ENCODE data around the gene ELK4. TPM values are rescaled to one million over a fixed set of nuclear protein-coding genes. Genes with fewer than 3 reads are reported as not detected.

Gene ELK4
- total and polyA plus RNA-seq, 2 donors: 14.3 to 20.2 TPM

DNA sequence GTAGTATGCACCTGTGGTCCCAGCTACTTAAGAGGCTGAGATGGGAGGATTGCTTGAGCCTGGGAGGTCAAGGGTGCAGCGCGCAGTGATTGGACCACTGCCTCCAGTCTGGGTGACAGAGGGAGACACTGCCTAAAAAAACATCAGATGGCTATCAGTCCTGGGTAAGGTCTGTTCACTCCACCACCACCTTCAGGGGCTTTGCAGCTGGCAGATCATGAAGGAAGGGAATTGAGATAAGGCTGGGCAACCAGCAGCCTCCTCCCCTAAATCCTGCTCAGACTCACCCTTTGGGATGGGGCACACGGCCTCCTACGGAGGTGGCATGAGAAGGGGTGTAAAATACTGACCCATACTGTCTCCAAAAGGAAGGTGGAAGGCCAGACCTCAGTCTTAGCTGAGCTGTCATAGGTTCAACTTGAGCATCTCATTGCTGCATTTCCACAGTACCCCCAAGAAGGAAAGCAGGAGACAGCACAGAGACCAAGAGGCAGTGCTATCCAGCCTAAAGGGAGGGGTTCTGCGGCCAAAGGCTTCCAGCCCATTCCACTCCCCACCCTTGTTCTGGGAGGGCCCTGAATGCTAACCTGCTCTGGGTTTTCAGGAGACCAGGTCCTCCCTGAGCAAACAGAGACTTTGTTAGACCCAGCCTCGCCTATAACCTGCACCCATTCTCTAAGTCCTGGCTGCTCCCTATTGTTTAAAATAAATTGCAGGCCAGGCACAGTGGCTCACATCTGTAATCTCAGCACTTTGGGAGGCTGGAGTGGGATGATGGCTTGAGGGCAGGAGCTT is 34.8 kb upstream of the ELK4 start:
- Histone ChIP-seq H3K27ac (ENCODE audit: low read depth in 1 of 2, low read length in 1 of 2) (no peak overlapping the region), H3K4me3 (ENCODE audit: low read length in 2 of 2) (no peak overlapping the region), H3K4me1 (ENCODE audit: control insufficient read depth in 2 of 2, insufficient read depth in 2 of 2, low read length in 2 of 2) (peaks cover 0 to 11% of the 10 kb centered on the region in 2 donors), H3K27me3 (ENCODE audit: control insufficient read depth in 2 of 2, insufficient read depth in 1 of 2, low read length in 1 of 2) (peaks cover 0 to 2% of the 10 kb centered on the region in 2 donors), H3K9me3 (ENCODE audit: control insufficient read depth in 2 of 2, insufficient read depth in 1 of 2, low read length in 1 of 2) (no peaks in the 10 kb centered on the region), H3K36me3 (ENCODE audit: control insufficient read depth in 2 of 2, insufficient read depth in 2 of 2, low read length in 1 of 2) (no peaks in the 10 kb centered on the region)
- no peak for DNase-seq (ENCODE audit: low read depth in 6 of 9, low spot score in 9 of 9)
- 96% methylated on average over 6 of the region's 6 CpGs for WGBS

DNA sequence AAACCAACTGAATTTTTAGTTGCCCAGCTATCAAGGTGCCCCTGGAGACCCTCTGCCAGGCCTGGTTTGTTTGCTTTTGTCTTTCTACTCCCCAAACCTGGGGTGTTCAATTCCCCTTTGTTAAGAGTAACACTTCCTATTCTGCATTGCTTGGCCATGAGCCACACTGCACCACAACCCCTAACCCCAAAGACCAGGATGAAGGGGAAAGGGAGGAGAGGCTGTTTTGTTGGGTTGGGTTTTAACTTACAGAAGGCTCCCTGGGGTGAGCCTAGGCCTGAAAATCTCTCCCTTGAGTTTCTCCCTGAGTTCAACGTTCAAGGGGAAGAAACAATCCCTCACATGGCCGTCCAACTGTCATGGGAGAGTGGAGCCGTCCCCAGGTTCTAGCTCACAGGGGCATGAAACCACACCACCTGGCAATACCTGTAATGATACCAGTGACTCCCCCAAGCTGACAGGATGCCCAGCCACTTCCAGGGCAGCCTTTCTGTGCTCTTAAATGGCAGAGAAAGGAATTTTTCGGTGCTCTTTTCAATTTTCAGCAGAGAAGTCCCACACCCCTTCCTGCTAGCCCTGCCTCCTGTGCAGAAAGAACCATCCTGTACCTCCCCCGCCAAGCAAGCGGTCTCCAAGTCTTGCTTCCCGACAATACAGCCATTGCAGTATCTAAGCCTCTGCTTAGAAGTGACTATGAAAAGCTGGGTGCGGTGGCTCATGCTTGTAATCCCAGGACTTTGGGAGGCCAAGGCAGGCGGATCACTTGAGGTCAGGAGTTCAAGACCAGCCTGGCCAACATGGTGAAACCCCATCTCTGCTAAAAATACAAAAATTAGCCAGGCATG is 33.6 kb upstream of the ELK4 start:
- Histone ChIP-seq H3K36me3 (ENCODE audit: control insufficient read depth in 2 of 2, insufficient read depth in 2 of 2, low read length in 1 of 2) (no peaks in the 10 kb centered on the region), H3K9me3 (ENCODE audit: control insufficient read depth in 2 of 2, insufficient read depth in 1 of 2, low read length in 1 of 2) (no peaks in the 10 kb centered on the region), H3K27ac (ENCODE audit: low read depth in 1 of 2, low read length in 1 of 2) (no peak overlapping the region), H3K4me3 (ENCODE audit: low read length in 2 of 2) (no peak overlapping the region), H3K27me3 (ENCODE audit: control insufficient read depth in 2 of 2, insufficient read depth in 1 of 2, low read length in 1 of 2) (peaks cover 0 to 2% of the 10 kb centered on the region in 2 donors), H3K4me1 (ENCODE audit: control insufficient read depth in 2 of 2, insufficient read depth in 2 of 2, low read length in 2 of 2) (peaks cover 0 to 11% of the 10 kb centered on the region in 2 donors)
- 54% methylated on average over 9 of the region's 9 CpGs for WGBS
- DNase-seq (ENCODE audit: low read depth in 6 of 9, low spot score in 9 of 9): no peak

DNA sequence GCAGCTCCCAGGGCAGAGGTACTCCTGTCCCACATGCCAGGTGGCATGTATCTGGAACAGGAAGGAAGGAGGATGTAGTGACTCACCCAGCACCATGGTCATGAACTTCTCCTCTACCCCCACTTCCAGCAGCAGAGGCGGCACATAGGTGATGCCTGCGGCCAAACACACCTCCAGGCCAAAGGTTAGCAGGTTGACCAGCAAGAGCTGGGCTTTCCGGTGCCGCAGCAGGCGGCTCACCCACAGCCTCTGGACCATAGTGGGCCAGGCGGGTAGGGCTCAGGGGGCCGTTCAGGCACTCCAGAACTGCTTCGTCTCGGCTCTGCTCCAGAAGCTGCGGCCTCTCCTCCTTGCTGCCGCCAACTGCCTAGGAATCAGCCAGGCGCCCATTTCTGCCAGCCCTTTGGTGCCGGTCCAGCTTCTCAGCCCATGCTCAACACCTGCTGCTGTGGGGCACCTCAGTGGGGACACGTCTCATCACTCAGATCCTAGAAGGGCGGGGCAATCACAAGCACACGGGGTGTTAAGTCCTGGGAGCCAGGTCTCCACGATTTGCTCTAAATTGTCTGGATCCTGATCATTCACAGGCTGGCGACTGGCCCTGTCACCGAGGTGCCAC is 32.7 kb upstream of the ELK4 start:
- H3K27me3 ChIP-seq (ENCODE audit: control insufficient read depth in 2 of 2, insufficient read depth in 1 of 2, low read length in 1 of 2): no peaks in the 10 kb centered on the region
- H3K36me3 ChIP-seq (ENCODE audit: control insufficient read depth in 2 of 2, insufficient read depth in 2 of 2, low read length in 1 of 2): no peaks in the 10 kb centered on the region
- peaks cover 0 to 15% of the 10 kb centered on the region in 2 donors for H3K4me1 ChIP-seq (ENCODE audit: control insufficient read depth in 2 of 2, insufficient read depth in 2 of 2, low read length in 2 of 2)
- no peak overlapping the region for H3K27ac ChIP-seq (ENCODE audit: low read depth in 1 of 2, low read length in 1 of 2)
- no peak for DNase-seq (ENCODE audit: low read depth in 6 of 9, low spot score in 9 of 9)
- WGBS: 92% methylated on average over 19 of the region's 19 CpGs
- no peak overlapping the region for H3K4me3 ChIP-seq (ENCODE audit: low read length in 2 of 2)
- no peaks in the 10 kb centered on the region for H3K9me3 ChIP-seq (ENCODE audit: control insufficient read depth in 2 of 2, insufficient read depth in 1 of 2, low read length in 1 of 2)

DNA sequence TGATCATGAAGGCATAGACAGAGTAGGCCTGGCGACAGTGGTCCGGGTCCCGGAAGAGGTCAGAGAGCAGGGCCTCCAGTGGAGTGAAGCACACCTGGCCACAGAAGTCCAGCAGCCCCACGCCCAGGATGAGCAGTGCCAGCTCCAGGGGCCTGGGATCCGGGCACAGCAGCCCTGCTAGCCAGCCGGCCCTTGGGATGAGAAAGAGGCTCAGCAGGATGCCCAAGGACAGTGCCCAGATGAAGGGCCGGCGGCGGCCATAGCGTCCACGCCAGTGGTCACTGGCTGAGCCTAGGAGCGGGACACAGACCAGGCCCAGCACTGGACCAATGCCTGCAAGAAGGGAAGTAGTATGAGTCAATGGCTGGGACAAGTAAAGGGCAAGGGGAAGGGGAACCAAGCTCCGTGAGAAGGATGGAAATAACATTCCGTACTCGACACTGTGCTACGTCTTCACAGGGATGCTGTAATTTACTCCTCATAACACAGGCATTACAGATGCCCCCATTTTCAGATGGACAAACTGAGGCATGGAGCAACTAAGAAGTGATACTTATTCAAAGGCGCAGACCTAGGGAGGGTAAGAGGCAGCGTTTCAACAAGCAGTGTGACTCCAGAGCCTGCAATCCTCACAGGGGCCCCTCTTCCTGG is 31.6 kb upstream of the ELK4 start:
- Histone ChIP-seq H3K27ac (ENCODE audit: low read depth in 1 of 2, low read length in 1 of 2) (no peak overlapping the region), H3K9me3 (ENCODE audit: control insufficient read depth in 2 of 2, insufficient read depth in 1 of 2, low read length in 1 of 2) (no peaks in the 10 kb centered on the region), H3K27me3 (ENCODE audit: control insufficient read depth in 2 of 2, insufficient read depth in 1 of 2, low read length in 1 of 2) (no peaks in the 10 kb centered on the region), H3K4me1 (ENCODE audit: control insufficient read depth in 2 of 2, insufficient read depth in 2 of 2, low read length in 2 of 2) (peaks cover 0 to 19% of the 10 kb centered on the region in 2 donors), H3K4me3 (ENCODE audit: low read length in 2 of 2) (no peak overlapping the region), H3K36me3 (ENCODE audit: control insufficient read depth in 2 of 2, insufficient read depth in 2 of 2, low read length in 1 of 2) (no peaks in the 10 kb centered on the region)
- no peak for DNase-seq (ENCODE audit: low read depth in 6 of 9, low spot score in 9 of 9)
- 97% methylated on average over 18 of the region's 18 CpGs for WGBS

DNA sequence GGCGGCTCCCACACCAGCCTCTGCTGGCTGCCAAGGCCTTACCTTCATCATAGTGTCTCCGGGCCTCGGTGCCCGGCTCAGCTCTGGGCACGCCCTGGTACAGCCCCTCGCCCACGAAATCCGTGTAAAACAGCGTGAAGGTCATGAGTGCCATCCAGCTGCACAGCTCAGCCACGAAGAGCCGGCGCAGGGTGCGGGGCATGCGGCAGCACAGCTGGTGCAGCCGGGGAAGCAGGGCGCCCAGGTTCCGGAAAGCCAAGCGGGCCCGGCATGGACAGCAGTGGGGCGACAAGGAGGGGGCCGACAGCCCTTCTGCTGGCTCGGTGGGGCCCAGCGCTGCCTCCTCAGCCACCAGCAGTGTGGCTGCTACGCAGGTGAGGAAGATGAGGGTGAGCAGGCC is 31.0 kb upstream of the ELK4 start:
- Histone ChIP-seq H3K4me1 (ENCODE audit: control insufficient read depth in 2 of 2, insufficient read depth in 2 of 2, low read length in 2 of 2) (peaks cover 0 to 19% of the 10 kb centered on the region in 2 donors), H3K27ac (ENCODE audit: low read depth in 1 of 2, low read length in 1 of 2) (no peak overlapping the region), H3K36me3 (ENCODE audit: control insufficient read depth in 2 of 2, insufficient read depth in 2 of 2, low read length in 1 of 2) (no peaks in the 10 kb centered on the region), H3K27me3 (ENCODE audit: control insufficient read depth in 2 of 2, insufficient read depth in 1 of 2, low read length in 1 of 2) (no peaks in the 10 kb centered on the region), H3K4me3 (ENCODE audit: low read length in 2 of 2) (no peak overlapping the region), H3K9me3 (ENCODE audit: control insufficient read depth in 2 of 2, insufficient read depth in 1 of 2, low read length in 1 of 2) (no peaks in the 10 kb centered on the region)
- no peak for DNase-seq (ENCODE audit: low read depth in 6 of 9, low spot score in 9 of 9)
- WGBS: 97% methylated on average over 24 of the region's 24 CpGs

DNA sequence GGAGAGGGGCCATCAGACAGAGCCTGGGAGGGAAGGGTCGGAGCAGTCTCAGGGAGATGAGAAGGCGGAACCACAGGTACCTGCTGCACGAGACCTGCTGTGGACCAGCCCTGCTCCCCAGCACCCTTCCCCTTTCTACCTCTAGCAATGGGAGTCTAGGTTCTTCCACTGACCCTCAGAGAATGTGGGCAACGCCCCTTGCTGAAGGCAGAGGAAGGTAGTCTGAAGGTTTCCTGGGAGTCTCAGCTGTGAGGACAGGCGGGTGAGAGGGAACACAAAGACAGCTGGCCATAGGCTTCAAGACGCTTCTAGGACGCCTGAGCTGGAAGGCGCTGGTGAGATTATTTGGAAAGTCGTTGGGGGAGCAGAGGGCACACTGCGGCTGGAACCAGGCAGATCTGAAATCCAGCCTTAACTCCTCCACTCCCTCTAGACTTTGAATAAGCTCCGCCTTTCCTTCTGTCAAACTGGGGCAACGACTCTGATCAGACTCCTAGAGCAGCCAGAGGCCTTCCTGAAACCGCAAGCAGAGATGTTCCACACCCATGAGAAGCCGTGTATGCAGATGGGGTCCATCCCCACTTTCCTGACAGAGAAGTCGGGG is 30.4 kb upstream of the ELK4 start:
- 97% methylated on average over 15 of the region's 15 CpGs for WGBS
- DNase-seq (ENCODE audit: low read depth in 6 of 9, low spot score in 9 of 9): no peak

DNA sequence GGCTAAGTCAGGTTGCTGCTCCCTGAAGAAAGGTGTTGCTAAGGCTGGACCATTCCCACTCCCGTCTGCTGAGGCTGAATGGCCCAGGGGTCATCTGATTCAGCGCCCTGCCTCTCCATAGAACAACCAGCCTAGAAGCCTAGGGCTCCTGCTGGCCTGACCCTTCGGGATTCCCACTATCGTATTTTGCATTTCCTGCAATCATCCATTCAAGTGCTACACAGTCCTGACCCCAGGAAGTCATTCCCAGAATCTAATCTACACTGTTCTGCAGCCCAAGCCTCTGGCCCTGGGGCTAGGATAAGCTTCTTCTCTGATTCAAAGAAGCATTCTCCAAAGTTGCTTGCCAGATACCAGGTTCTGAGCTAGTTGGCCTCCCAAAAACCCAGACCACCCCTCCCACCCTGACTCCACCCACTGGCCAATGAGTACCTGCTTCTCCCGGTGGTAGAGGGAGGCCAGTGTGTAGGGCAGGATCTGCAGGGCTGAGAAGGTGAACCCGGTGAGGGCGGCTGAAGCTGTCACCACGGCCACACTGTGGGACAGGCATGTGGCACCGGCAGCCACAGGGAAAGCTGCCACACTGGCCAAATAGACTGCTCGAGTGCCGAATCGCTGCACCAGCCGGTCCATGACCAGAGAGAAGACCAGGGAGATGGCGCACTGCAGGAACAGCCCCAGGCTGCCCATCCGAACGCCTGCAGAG is 29.8 kb upstream of the ELK4 start:
- Histone ChIP-seq H3K36me3 (ENCODE audit: control insufficient read depth in 2 of 2, insufficient read depth in 2 of 2, low read length in 1 of 2) (no peaks in the 10 kb centered on the region), H3K27ac (ENCODE audit: low read depth in 1 of 2, low read length in 1 of 2) (no peak overlapping the region), H3K4me3 (ENCODE audit: low read length in 2 of 2) (no peak overlapping the region), H3K9me3 (ENCODE audit: control insufficient read depth in 2 of 2, insufficient read depth in 1 of 2, low read length in 1 of 2) (no peaks in the 10 kb centered on the region), H3K27me3 (ENCODE audit: control insufficient read depth in 2 of 2, insufficient read depth in 1 of 2, low read length in 1 of 2) (no peaks in the 10 kb centered on the region), H3K4me1 (ENCODE audit: control insufficient read depth in 2 of 2, insufficient read depth in 2 of 2, low read length in 2 of 2) (peaks cover 0 to 19% of the 10 kb centered on the region in 2 donors)
- 95% methylated on average over 16 of the region's 16 CpGs for WGBS
- no peak for DNase-seq (ENCODE audit: low read depth in 6 of 9, low spot score in 9 of 9)

More for the DNA sequence above, 30.4 kb upstream of the ELK4 start:
- Histone ChIP-seq H3K4me1 (ENCODE audit: control insufficient read depth in 2 of 2, insufficient read depth in 2 of 2, low read length in 2 of 2) (peaks cover 0 to 19% of the 10 kb centered on the region in 2 donors), H3K4me3 (ENCODE audit: low read length in 2 of 2) (no peak overlapping the region), H3K36me3 (ENCODE audit: control insufficient read depth in 2 of 2, insufficient read depth in 2 of 2, low read length in 1 of 2) (no peaks in the 10 kb centered on the region), H3K27ac (ENCODE audit: low read depth in 1 of 2, low read length in 1 of 2) (no peak overlapping the region), H3K27me3 (ENCODE audit: control insufficient read depth in 2 of 2, insufficient read depth in 1 of 2, low read length in 1 of 2) (no peaks in the 10 kb centered on the region), H3K9me3 (ENCODE audit: control insufficient read depth in 2 of 2, insufficient read depth in 1 of 2, low read length in 1 of 2) (no peaks in the 10 kb centered on the region)

DNA sequence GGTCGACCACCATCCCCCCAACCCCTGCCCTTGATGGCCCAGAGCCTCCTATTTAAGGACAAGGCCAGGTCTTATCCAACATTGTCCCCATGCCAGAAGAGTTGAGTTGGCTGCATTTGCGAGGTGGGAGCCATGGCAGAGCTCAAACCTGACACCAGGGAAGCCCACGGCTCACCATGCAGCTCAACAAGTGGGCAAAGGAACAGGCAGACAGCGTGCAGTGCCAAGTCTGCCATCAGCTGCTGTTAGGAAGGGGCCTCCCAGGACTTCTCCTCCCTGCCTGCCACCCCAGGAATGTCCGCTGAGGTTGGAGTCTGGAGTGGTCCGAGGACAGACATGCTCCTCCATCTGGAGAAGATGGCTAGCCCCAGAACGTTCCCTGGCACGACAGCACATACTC is 28.6 kb upstream of the ELK4 start:
- DNase-seq (ENCODE audit: low read depth in 6 of 9, low spot score in 9 of 9): no peak
- Histone ChIP-seq H3K4me1 (ENCODE audit: control insufficient read depth in 2 of 2, insufficient read depth in 2 of 2, low read length in 2 of 2) (peaks cover 0 to 16% of the 10 kb centered on the region in 2 donors), H3K4me3 (ENCODE audit: low read length in 2 of 2) (no peak overlapping the region), H3K9me3 (ENCODE audit: control insufficient read depth in 2 of 2, insufficient read depth in 1 of 2, low read length in 1 of 2) (no peaks in the 10 kb centered on the region), H3K36me3 (ENCODE audit: control insufficient read depth in 2 of 2, insufficient read depth in 2 of 2, low read length in 1 of 2) (no peaks in the 10 kb centered on the region), H3K27me3 (ENCODE audit: control insufficient read depth in 2 of 2, insufficient read depth in 1 of 2, low read length in 1 of 2) (no peaks in the 10 kb centered on the region), H3K27ac (ENCODE audit: low read depth in 1 of 2, low read length in 1 of 2) (no peak overlapping the region)
- WGBS: 83% methylated on average over 8 of the region's 8 CpGs

Measured in thymus (tissue), 11 donors.